ENCODE data around the gene CLINT1.

- TF ChIP-seq CTCF (IDR thresholded peaks at IDR 0.05) (no peak), POLR2A (IDR thresholded peaks at IDR 0.05) (no peak)
Observed at GRCh38 chr5:157799578-157799977, 59.4 kb downstream of the CLINT1 start.
